22Rv1 (cell line): ENCODE measurements around the gene ATP9A.

Source experiments
- H3K27ac ChIP-seq: fragments of 450-650 bp; 2 replicates; pipeline ENCODE4 v1.5.1; 2017
- ZFX ChIP-seq: fragments of 450-650 bp; IDR thresholded peaks from 2 replicates; pipeline ENCODE4 v1.6.1; 2017; ENCODE audit warnings: antibody characterized with exemption, borderline replicate concordance
- TF ChIP-seq, protein P1 (sequence below): fragments of 450-650 bp; IDR thresholded peaks from 2 replicates; pipeline ENCODE4 v1.5.1; 2017; ENCODE audit warnings: mild to moderate bottlenecking

ATP9A gene

DNA sequence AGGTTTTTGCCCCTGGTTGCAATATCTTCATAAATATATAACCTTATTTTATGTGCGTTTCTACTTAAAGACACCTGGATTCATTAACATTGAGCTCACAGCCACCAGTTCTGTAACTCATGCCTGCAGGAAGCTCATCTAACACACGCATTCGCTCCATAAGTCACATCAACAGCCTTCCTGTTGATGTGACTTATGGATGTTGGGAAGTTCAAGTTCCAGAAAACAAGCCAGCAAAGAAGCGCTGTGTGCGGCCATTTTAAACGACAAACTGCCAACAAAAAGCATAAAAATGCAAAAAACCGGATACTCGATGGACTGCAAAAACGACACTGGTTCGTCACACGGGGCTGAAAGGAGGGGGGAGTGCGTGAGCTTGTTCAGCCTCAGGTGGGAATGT is 147.8 kb downstream of the ATP9A start:
- H3K27ac ChIP-seq, result no peak overlapping the region
- TF ChIP-seq, protein P1, sequence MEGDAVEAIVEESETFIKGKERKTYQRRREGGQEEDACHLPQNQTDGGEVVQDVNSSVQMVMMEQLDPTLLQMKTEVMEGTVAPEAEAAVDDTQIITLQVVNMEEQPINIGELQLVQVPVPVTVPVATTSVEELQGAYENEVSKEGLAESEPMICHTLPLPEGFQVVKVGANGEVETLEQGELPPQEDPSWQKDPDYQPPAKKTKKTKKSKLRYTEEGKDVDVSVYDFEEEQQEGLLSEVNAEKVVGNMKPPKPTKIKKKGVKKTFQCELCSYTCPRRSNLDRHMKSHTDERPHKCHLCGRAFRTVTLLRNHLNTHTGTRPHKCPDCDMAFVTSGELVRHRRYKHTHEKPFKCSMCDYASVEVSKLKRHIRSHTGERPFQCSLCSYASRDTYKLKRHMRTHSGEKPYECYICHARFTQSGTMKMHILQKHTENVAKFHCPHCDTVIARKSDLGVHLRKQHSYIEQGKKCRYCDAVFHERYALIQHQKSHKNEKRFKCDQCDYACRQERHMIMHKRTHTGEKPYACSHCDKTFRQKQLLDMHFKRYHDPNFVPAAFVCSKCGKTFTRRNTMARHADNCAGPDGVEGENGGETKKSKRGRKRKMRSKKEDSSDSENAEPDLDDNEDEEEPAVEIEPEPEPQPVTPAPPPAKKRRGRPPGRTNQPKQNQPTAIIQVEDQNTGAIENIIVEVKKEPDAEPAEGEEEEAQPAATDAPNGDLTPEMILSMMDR, result no peak
- no peak for TF ChIP-seq ZFX

DNA sequence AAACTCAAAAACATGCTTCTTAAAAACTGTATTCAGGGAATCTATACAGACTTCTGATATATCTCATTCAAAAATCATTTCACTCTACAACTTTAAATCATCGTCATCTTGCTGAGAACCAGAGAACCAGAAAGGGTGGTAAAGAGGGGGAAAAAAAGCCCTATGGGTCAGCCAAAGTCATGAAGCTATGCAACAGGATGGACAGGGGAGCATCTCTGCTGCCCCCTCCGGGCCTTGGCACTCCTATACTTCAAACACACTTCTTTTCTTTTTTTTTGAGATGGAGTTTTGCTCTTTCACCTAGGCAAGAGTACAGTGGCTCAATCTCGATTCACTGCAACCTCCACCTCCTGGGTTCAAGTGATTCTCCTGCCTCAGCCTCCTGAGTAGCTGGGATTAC is 152.1 kb downstream of the ATP9A start:
- H3K27ac ChIP-seq, result no peak overlapping the region
- TF ChIP-seq ZFX, result no peak
- TF ChIP-seq, protein P1, result no peak

DNA sequence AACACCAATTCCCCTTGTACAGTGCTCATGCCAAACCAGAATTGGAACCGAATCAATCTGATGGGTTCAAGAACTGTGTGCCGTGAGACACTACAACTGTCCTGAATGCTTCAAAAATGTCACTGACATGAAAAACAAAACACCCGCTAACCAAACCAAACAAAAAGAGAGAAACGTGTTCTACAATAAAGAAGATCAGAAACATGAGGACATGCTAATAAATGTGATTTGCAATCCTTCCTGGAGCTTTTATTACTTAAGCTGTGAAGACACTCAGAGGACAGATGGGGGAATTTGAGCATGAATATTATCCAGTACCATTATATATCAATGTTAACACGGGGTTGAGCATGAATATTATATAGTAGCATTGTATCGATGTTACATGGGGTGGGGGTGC is 153.5 kb downstream of the ATP9A start:
- no peak overlapping the region for H3K27ac ChIP-seq
- TF ChIP-seq, protein P1, result no peak
- no peak for TF ChIP-seq ZFX

DNA sequence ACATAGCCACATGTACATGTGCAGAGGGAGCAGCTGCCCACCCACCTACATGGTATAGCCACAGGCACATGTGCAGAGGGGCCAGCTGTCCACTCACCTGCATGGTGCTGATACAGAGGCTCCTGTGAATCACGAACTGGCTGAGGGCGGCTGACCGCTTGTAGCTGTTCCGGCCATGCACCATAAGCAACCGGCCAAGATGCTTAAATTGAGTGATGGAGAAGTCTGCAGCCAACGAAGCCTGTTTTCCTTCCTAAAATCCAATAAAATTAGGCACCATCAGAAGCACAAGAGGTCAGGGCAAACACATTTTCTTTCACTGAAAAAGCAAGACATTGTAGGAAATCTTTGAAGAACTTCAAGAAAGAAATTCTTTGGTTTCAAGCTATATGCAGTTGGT is 154.6 kb downstream of the ATP9A start:
- no peak for TF ChIP-seq ZFX
- TF ChIP-seq, protein P1, result no peak

DNA sequence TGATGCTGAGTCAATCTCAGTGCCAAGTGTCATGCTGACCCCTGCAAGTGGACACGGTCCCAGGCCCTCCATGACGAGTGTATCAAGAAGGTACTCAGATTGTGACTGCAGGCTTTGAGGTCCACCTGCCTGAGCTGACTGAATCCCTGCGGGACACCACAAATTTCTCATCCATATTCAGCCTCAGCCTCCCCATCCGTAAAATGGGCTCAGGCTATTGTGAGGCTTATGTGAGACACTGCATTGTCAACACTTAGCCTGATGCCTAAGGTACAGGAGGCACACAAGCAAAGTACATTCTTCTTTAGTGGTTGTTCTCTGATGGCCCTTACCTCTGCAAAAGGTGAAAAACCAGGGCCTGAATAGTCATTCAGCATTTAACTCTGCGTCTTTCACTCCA is 155.3 kb downstream of the ATP9A start:
- TF ChIP-seq, protein P1, result no peak
- TF ChIP-seq ZFX, result no peak
- H3K27ac ChIP-seq, result no peak overlapping the region

More for the DNA sequence above, 154.6 kb downstream of the ATP9A start:
- no peak overlapping the region for H3K27ac ChIP-seq

DNA sequence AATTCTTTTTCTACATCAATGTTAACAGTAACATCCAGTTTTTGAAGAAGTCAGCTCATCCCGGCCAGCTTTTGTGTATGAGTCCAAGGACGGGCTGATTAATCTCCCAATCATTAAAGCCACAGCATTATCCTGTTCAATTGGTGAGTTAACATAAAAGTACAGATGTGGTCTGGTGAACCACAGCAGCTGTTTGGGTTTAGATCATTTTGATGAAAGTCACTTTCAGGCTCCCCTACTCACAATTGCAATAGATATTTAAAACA is 156.6 kb downstream of the ATP9A start:
- no peak overlapping the region for H3K27ac ChIP-seq
- TF ChIP-seq, protein P1, result no peak
- TF ChIP-seq ZFX, result no peak

DNA sequence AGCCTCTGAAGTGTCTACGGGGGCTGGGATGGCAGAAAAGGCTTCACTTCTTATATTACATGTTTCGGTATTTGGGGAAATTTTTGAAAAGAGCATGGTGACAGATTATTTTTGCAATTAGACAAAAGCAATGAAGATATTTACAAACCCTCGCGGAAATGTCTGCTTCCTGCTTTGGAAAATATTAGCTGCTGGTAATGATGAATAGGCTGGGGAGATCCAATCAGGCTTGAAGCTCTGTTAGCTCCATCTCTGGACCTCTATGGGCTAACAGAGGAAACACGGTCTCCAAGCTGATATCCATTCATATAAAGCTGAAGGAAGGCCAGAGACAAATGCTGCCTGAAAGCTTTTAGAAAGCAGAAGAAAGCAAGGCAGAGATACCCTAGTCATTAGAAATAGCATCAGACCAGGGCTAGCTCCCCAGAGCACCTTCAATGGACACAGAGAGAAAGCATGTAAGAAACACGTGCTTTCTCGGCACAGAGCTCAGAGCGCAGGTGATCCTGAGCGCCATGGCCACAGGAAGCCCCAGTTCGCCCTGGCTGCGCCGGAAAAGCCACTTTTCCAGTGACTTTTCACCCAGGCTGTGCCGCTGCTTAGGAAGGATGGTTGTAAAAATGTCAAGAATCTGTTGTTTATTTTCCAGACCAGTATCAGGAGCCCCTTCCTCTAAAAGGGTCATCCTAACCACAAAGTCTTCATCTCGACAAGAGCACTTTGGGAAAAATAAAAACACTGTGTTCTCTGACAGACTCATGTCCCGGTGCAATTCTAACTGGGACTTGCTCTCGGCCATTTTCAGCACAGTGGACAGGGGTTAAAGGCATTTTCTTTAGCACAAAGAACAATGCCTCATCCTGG is 157.2 kb downstream of the ATP9A start:
- TF ChIP-seq, protein P1, result no peak
- TF ChIP-seq ZFX, result no peak
- H3K27ac ChIP-seq, result no peak overlapping the region
